HG03378 (cell line): Measurements from ENCODE around the gene CHRNG.

Experiments
- ATAC-seq: cut with Tn5 transposase; IDR thresholded peaks from one replicate; pipeline ENCODE4 v1.9.1; 2021; ENCODE audit warnings: mild to moderate bottlenecking, moderate library complexity; ENCODE audit not compliant: unreplicated experiment

The CHRNG gene

GRCh38 chr2:232505856-232506255 lies 33.6 kb upstream of the CHRNG start:
- no peak for ATAC-seq

GRCh38 chr2:232506709-232507108 lies 32.8 kb upstream of the CHRNG start:
- ATAC-seq, result no peak

GRCh38 chr2:232508251-232508650 lies 31.2 kb upstream of the CHRNG start:
- ATAC-seq, result no peak

DNA sequence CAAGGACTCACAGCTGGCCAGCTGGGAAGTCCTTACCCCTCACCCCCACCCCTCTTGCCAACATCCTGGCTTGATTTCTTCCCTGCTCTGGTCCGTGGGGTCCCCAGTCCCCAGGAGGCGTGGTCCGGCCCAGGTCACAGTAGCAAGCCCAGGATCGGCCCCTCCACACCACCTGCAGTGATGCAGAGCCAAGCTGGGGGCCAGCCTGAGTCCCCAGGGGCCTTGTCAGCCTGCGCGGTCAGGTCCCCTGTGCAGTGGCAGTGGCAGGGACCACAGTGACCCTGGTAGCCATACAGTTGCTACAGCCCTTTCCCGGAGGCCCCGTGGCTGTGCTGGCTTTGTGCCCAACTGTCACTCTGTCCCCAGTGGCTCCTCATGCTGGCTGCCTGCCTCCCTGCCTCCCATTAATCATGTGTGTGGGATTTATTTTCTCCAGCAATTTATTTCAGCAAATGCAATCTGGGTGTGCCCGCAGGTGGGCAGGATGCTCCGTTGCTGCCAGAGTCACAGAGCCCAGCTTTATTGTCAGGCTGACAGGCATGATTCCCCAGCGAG lies 28.1 kb upstream of the CHRNG start:
- no peak for ATAC-seq

GRCh38 chr2:232512602-232513001 lies 26.9 kb upstream of the CHRNG start:
- no peak for ATAC-seq

DNA sequence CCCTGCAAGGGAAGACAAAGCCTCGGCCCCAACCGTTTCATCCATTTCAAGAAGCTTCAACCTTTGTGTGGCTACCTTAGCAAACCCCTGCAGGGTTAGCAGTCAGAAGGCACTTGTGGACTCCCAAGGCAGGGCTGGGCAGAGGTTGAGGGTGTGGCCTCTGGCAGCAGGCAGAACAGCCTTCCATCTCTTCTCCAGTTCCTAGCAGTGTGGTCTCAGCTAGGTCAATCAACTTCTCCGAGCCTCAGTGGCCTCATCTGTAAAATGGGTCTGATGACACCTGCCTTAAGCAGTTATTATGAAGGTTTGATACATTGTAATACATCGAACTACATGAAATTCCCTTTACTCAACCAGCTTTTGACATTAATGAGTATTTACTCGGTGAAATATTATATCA lies 26.1 kb upstream of the CHRNG start:
- ATAC-seq, result no peak

DNA sequence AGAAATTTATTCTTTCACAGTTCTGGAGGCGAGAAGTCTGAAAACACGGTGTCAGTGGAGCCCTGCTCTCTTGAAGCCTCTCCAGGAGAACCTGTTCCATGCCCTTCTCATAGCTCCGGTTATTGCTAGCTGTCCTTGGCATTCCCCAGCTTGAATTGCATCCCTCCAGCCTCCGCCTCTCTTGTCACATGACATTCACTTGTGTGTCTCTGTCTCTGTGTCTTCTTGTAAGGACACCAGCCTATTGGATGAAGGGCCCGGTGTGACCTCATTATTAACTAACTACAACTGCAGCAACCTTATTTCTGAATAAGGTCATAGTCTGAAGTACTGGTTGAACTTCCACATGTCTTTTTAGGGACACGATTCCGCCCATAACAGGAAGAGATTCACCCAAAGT lies 23.9 kb upstream of the CHRNG start:
- ATAC-seq, result no peak

DNA sequence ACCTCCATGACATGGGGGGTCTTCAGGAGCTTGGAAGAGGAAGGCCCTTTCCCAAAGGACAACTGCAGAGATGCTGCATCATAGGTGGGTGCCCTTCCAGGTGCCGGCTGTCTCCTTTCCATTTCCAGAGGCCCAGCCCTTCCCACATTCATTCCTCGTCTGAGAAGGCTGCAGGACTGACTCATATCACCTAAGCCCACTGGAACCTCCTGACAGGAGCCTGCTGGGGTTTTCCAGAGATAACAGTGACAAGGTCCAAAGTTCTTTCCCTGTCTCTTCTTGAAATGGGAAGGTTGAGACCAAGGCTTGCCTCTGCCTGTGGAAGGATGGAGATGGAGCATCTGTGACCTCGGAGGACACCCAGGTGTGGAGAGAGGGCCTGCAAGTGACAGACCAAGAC lies 22.9 kb upstream of the CHRNG start:
- ATAC-seq, result no peak

- no peak for ATAC-seq
Observed at GRCh38 chr2:232518844-232519243, 20.6 kb upstream of the CHRNG start.

DNA sequence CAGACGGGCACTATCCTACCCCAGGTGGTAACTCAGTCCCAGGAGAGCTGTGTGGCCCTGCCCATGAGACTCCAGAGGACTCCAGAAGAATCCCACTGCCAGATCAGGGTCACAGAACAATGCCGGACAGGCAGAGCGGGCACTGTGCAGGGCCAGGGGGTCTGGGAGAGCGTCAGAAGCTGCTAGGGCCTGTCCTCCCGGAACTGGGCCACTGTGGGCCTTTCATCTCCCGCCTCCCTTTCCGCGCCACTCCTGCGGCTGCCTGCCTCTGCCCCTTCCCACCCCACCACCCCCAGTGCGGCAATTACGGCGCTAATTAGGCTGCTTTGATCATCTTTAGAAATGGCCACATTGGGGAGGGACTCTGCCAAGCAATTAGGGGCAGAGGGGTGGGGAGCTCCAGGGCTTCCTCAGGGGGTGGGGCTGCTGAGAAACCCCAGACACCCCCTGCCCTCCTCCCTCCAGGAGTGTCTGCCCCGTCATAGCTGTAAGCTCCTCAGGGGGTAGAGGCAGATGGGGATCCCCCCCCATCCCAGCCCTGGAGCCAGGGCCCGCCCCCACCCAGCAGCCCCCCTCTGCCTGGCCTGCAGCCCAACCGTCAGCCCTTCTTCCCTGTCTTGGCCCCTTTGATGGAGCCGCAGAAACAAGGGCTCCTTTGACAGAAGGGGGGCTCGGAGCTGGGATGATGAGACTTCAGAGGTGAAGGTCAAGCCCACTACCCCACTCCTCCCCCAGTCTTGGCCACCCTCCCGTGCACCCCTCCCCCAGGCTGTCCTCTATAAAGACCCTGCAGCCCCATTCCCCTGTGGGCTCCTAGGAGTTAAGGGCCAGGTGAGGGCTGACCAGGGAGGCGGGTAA lies 19.7 kb upstream of the CHRNG start, which contains the start of gene PRSS56:
TSS of gene PRSS56 (plus strand) at position 808 of the 858 bp plus-strand sequence. CDS start 211 bp downstream, outside the sequence.
- no peak for ATAC-seq

DNA sequence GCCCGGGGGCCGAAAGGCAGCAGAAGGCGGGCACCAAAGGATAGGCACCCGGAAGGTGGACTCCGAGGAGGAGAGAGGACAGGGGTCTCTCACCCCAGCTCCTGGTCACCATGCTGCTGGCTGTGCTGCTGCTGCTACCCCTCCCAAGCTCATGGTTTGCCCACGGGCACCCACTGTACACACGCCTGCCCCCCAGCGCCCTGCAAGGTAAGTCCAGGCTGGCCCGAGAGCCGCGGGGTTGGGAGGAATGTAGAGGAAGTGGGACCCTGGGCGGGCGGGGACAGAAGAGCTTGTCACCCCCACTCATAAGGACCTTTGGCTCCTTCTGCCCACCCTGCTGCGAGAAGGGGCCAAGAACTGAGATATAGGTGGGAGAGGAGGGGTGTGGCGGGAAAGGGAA lies 19.0 kb upstream of the CHRNG start:
- no peak for ATAC-seq

DNA sequence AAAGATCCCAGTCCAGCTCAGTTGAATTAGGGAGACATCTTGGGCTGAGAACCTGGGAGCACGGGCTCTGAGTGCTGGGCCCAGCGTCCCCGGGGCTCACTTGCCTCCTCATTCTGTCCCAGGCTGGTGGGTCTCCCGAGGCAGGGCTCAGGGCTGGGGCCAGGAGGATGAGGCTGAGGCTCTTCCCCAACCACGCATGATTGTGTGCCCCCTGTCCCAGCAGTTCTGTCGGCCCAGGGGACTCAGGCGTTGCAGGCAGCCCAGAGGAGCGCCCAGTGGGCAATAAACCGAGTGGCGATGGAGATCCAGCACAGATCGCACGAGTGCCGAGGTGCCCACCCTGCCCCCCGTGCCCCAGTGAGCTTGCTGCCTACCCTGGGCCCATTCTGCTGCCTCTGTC lies 18.4 kb upstream of the CHRNG start:
- ATAC-seq, result no peak

DNA sequence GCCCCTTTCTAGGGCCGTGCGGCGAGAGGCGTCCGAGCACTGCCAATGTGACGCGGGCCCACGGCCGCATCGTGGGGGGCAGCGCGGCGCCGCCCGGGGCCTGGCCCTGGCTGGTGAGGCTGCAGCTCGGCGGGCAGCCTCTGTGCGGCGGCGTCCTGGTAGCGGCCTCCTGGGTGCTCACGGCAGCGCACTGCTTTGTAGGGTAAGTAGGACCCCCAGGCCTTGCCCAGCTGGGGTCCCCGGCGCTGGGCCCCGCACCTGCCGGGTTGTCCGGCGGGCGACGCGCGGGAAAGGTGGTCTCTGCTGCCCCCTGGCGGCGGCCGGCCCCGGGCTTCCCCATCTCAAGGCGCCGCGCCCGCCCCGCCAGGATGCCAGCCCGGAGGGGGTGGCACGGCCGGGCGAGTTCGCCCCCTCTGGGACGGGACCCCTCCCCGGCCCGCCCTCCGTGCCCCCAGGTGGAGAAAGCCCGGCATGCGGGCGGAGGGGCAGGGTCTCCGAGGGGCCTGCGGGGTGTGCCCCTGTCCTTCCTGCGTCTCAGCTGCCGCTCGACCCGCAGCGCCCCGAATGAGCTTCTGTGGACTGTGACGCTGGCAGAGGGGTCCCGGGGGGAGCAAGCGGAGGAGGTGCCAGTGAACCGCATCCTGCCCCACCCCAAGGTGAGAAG lies 17.4 kb upstream of the CHRNG start:
- ATAC-seq, result no peak

DNA sequence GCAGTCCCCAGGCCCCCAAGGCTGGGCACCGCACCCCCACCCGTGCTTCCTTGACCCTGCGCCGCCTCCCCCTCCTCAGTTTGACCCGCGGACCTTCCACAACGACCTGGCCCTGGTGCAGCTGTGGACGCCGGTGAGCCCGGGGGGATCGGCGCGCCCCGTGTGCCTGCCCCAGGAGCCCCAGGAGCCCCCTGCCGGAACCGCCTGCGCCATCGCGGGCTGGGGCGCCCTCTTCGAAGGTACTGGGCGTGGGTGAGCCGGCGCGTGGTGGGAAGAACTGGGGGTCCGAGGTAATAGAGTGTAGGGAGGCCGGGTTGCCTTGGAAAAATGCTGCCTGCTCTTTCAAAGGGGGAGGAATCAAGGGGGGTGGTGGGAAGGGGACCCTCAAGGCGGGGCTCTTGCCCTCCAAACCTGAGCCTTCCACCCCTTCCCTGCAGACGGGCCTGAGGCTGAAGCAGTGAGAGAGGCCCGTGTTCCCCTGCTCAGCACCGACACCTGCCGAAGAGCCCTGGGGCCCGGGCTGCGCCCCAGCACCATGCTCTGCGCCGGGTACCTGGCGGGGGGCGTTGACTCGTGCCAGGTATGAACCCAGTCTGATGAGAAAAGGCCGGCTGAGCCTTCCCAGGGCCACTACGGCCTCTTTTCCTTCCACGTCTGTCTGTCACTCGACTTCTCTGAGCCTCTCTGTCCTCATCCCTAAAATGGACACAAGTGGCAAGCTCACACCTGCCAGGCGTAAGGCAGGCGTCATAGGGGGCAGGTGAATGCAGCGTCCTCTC lies 16.7 kb upstream of the CHRNG start:
- ATAC-seq, result no peak

DNA sequence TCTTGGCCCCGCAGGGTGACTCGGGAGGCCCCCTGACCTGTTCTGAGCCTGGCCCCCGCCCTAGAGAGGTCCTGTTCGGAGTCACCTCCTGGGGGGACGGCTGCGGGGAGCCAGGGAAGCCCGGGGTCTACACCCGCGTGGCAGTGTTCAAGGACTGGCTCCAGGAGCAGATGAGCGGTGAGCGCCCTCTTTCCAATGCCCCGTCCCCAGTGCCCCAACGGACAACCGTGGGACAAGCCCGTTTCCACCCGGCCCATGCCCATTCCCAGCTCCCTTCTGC lies 16.1 kb upstream of the CHRNG start:
- no peak for ATAC-seq

GRCh38 chr2:232523682-232524597 lies 15.6 kb upstream of the CHRNG start:
- no peak for ATAC-seq

- ATAC-seq, result no peak
Observed at GRCh38 chr2:232524771-232525170, 14.7 kb upstream of the CHRNG start.

- no peak for ATAC-seq
Observed at GRCh38 chr2:232525199-232525598, 14.3 kb upstream of the CHRNG start.

DNA sequence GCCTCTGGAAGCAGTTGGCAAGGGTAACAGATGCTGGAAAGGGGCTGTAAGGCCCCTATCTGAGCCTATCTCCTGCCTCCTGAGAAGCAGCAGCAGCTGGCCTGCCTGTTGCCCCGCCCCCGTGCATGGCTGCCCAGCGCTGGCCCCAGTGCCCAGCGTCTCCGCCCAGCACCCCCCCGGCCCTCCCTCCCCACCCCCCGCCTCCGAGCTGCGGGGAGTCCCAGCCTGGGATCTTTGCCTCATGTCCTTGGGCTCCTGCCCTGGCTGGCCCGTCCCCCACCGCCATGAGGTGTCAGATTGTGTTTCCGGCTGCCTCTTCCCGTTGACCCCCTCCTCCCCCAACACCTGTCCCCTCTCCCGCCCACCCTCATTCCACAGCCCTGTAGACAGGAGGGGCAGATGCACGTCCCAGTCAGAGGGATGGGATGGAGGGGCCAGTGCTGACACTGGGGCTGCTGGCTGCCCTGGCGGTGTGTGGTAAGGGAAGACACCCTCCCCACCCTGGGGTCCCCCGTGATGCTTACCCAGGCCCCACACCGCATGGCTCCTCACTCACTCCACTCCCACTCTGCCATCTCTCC lies 13.6 kb upstream of the CHRNG start, which contains the start of gene CHRND:
TSS of gene CHRND (plus strand) at position 370 of the 581 bp plus-strand sequence. CDS start at position 426, 56 bp downstream.
- ATAC-seq, result no peak

DNA sequence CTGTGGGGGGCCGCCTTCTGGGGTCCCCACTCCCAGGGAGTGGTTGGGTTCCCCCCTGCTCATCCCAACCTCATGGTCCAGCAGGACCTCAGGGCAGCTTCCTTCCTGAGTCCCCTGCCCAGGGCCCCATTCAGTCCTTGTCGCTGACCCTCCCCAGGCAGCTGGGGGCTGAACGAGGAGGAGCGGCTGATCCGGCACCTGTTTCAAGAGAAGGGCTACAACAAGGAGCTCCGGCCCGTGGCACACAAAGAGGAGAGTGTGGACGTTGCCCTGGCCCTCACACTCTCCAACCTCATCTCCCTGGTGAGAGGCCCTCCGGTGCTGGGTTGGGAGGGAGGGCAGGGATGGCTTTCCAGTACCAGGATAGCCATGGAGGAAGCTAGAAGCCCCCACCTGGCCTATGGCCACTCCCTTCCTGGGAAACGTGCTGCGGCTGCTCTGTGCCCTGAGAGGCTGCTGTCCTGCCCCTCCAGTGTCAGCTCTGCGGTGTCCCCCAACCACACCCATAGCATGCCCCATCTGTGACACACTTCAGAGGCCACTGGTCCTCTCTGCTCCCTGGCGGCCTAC lies 13.0 kb upstream of the CHRNG start:
- no peak for ATAC-seq
